Heart right ventricle (tissue), 16 donors: ENCODE measurements around the gene LITAF. TPM values are rescaled to one million over a fixed set of nuclear protein-coding genes. Genes with fewer than 3 reads are reported as not detected.
A peak's percentile ranks its signal among the peaks of the same experiment; 100 is the strongest.

Experiments
- ATAC-seq, 8 donors: fragments of 200-7000 bp; cut with Tn5 transposase; one replicate each; pipeline ENCODE4 v1.9.1; 2020; ENCODE audit warnings: mild to moderate bottlenecking in 8 of 8, moderate library complexity in 8 of 8, moderate number of reproducible peaks in 1 of 8
- DNase-seq, 2 donors: peaks; one replicate each; pipeline ENCODE4 v3.0.0-alpha.2; 2020
- H3K27ac ChIP-seq, 10 donors: fragments of 200-600 bp; sonication (generic) in 2 of 10; one replicate each; pipeline versions ENCODE4 v1.5.0 to v1.8.0; 2020 to 2022; ENCODE audit warnings: mild to moderate bottlenecking in 3 of 10
- H3K27me3 ChIP-seq, 7 donors: fragments of 200-600 bp; one replicate each; pipeline ENCODE4 v1.8.0; 2021 to 2022; ENCODE audit warnings: mild to moderate bottlenecking in 2 of 7
- H3K36me3 ChIP-seq, 9 donors: fragments of 200-600 bp; sonication (generic) in 1 of 9; one replicate each; pipeline versions ENCODE4 v1.5.0 to v1.8.0; 2020 to 2022; ENCODE audit warnings: mild to moderate bottlenecking in 2 of 9
- H3K4me1 ChIP-seq, 9 donors: fragments of 200-600 bp; sonication (generic) in 1 of 9; one replicate each; pipeline versions ENCODE4 v1.5.0 to v1.8.0; 2020 to 2022; ENCODE audit warnings: mild to moderate bottlenecking in 4 of 9
- H3K4me3 ChIP-seq, 10 donors: fragments of 200-600 bp; sonication (generic) in 2 of 10; one replicate each; pipeline versions ENCODE4 v1.5.0 to v1.8.0; 2020 to 2022; ENCODE audit warnings: mild to moderate bottlenecking in 7 of 10, moderate library complexity in 2 of 10
- H3K9me3 ChIP-seq, 11 donors: fragments of 200-600 bp in 10 of 11; sonication (generic) in 2 of 11; one replicate each; pipeline versions ENCODE4 v1.5.0 to v1.8.0; 2013 to 2022; ENCODE audit warnings: mild to moderate bottlenecking in 2 of 11, control low read depth in 1 of 11, moderate library complexity in 1 of 11
- CTCF ChIP-seq, 9 donors: fragments of 200-600 bp; sonication (generic) in 2 of 9; IDR thresholded peaks; one replicate each; pipeline versions ENCODE4 v1.5.0 to v1.8.0; 2021 to 2022; ENCODE audit warnings: antibody characterized with exemption in 9 of 9, mild to moderate bottlenecking in 5 of 9, moderate library complexity in 1 of 9
- WGBS, 2 donors: extraction: QIAGEN DNeasy Blood & Tissue Kit; methylation state at CpG; one replicate each; pipeline ENCODE4 v1.1.7; 2013; ENCODE audit warnings: inconsistent platforms in 1 of 2; 5-methylcytosine and 5-hydroxymethylcytosine counted together
- intact Hi-C, 10 donors: fragments of 100-400 bp; cut with DNase I; formaldehyde crosslinking; loops; one replicate each; pipeline versions ENCODE4 v1.11.1 to v1.14.2; 2022
- polyA plus RNA-seq, 2 donors: library from polyadenylated mRNA; stranded (reverse); fragments of 200-250 nt; gene quantifications; one replicate each; pipeline ENCODE4 v1.2.3, GENCODE V29; 2013
- total RNA-seq, 10 donors: library from RNA; stranded (reverse); fragmentation: NEBNext Ultra II Directional in 3 of 10; extraction: Animal tissue kit (Norgen Biotek cat#: 25700) in 3 of 10; gene quantifications; one replicate each; pipeline versions ENCODE4 v1.2.1 to v1.2.4, GENCODE V29; 2021 to 2023
- donor health status: Arrhythmogenic right ventricular cardiomyopathy.
- donor health status: ischemic (EF 13 %, LVEDD 7.1; RV severe dilation, severe dysfunction).
- donor health status: healthy with polysubstance abuse.
- donor health status: DM: no; HTN: yes; CAD: no.
- donor health status: DM: no; HTN: no; CAD: no.
- donor health status: ischemic (EF 25% LVEDD 6.9; RV normal size, moderate dysfunction).
- donor health status: ischemic (EF 25% LVEDD 5.7; RV mildly dilated, moderate dysfunction).
- donor health status: healthy.
- donor health status: DM: yes; HTN: yes; CAD: no.
- donor health status: Ischemic cardiomyopathy.
- donor health status: ischemic (EF 35%, LVEDD 5.7; RV mildly dilated, moderate dysfunction).
- donor health status: nonischemic (EF 11% LVEDD 7.7; RV severe dilation, severe dysfunction).
- donor health status: DM: yes; HTN: yes; CAD: no.
- donor health status: PGD.
- donor health status: ischemic (EF 29% LVEDD 5.4; RV normal size, mild dysfunction).
- donor health status: nonischemic (EF 23%, LVEDD 6.1; RV moderate dilation, normal function).

The LITAF gene
- total and polyA plus RNA-seq, 12 donors: 13.3 to 96.9 (median 38.2) TPM

GRCh38 chr16:11497851-11498289 lies 88.8 kb downstream of the LITAF start:
- WGBS, 2 donors: 60 to 69% methylated on average over 5 of the region's 5 CpGs
- Histone ChIP-seq H3K9me3 (no peaks in the 10 kb centered on the region), H3K27me3 (no peaks in the 10 kb centered on the region), H3K4me3 (no peak overlapping the region), H3K36me3 (no peaks in the 10 kb centered on the region), H3K4me1 (peaks cover 12 to 47% (median 26%) of the 10 kb centered on the region in 9 donors), H3K27ac (peak overlapping the region; percentile 40 to 85 (median 76))
- ATAC-seq: no peak
- no peak for TF ChIP-seq CTCF (IDR thresholded peaks at IDR 0.05)
- intact Hi-C loops: no loop called here
- no peak for DNase-seq

Other genes starting within 250 kb of the LITAF start
- gene RMI2, start 241.5 kb downstream of the LITAF start, total RNA-seq: 1 to 10 TPM in 7 of 10 donors, under 1 TPM in 3; 0.22 to 3.8 (median 1.5) TPM
- gene RMI2, start 241.5 kb downstream of the LITAF start, polyA plus RNA-seq: under 1 TPM; 0.22 to 0.78 TPM
- 10 to 100 TPM; 25.5 to 61.4 (median 37.6) TPM for gene SNN, start 81.5 kb upstream of the LITAF start, total RNA-seq
- 10 to 100 TPM; 10.1 to 21.2 TPM for gene SNN, start 81.5 kb upstream of the LITAF start, polyA plus RNA-seq
- 10 to 100 TPM; 16.8 to 29.3 (median 23.9) TPM for gene TXNDC11, start 155.9 kb upstream of the LITAF start, total RNA-seq
- 10 to 100 TPM; 30.0 to 46.7 TPM for gene TXNDC11, start 155.9 kb upstream of the LITAF start, polyA plus RNA-seq
- gene ZC3H7A, start 210.3 kb upstream of the LITAF start, total RNA-seq: 10 to 100 TPM; 26.8 to 36.1 (median 30.6) TPM
- gene ZC3H7A, start 210.3 kb upstream of the LITAF start, polyA plus RNA-seq: 10 to 100 TPM; 15.2 to 22.8 TPM